Lung (tissue), 12 donors: ENCODE measurements around the gene C6orf132. TPM values are rescaled to one million over a fixed set of nuclear protein-coding genes. Genes with fewer than 3 reads are reported as not detected.
A peak's percentile ranks its signal among the peaks of the same experiment; 100 is the strongest.

Experiments
- ATAC-seq: fragments of 200-7000 bp; cut with Tn5 transposase; one replicate; pipeline ENCODE4 v1.9.1; 2020; ENCODE audit warnings: moderate number of reproducible peaks; ENCODE audit not compliant: insufficient read depth, low FRiP score
- DNase-seq, 3 donors: peaks; one replicate each; pipeline ENCODE4 v3.0.0-alpha.2; 2013 to 2017
- H3K27ac ChIP-seq, 2 donors: one replicate each; pipeline ENCODE4 v1.5.1; 2013; ENCODE audit warnings: mild to moderate bottlenecking in 2 of 2, moderate library complexity in 2 of 2, control low read depth in 1 of 2, inconsistent platforms in 1 of 2, low read depth in 1 of 2, low read length in 1 of 2
- H3K27me3 ChIP-seq, 3 donors: one replicate each; pipeline ENCODE4 v1.5.1; 2013; ENCODE audit warnings: low read length in 2 of 3; ENCODE audit not compliant: control insufficient read depth in 3 of 3, insufficient read depth in 3 of 3
- H3K36me3 ChIP-seq, 4 donors: one replicate each; pipeline ENCODE4 v1.5.1; 2013; ENCODE audit warnings: low read length in 4 of 4, mild to moderate bottlenecking in 1 of 4, moderate library complexity in 1 of 4; ENCODE audit not compliant: control insufficient read depth in 4 of 4, insufficient read depth in 4 of 4
- H3K4me1 ChIP-seq, 5 donors: one replicate each; pipeline ENCODE4 v1.5.1; 2013; ENCODE audit warnings: low read length in 5 of 5, mild to moderate bottlenecking in 2 of 5, moderate library complexity in 1 of 5; ENCODE audit not compliant: control insufficient read depth in 5 of 5, insufficient read depth in 5 of 5
- H3K4me3 ChIP-seq: one replicate; pipeline ENCODE4 v1.5.1; 2013; ENCODE audit warnings: mild to moderate bottlenecking, control low read depth, moderate library complexity
- H3K9ac ChIP-seq, 2 donors: one replicate each; pipeline ENCODE4 v1.5.1; 2013; ENCODE audit warnings: low read length in 2 of 2, control low read depth in 1 of 2; ENCODE audit not compliant: insufficient read depth in 1 of 2
- H3K9me3 ChIP-seq, 4 donors: one replicate each; pipeline ENCODE4 v1.5.1; 2013; ENCODE audit warnings: low read length in 3 of 4, mild to moderate bottlenecking in 1 of 4, moderate library complexity in 1 of 4; ENCODE audit not compliant: control insufficient read depth in 4 of 4, insufficient read depth in 3 of 4
- CTCF ChIP-seq: IDR thresholded peaks from 2 replicates; pipeline ENCODE4 v1.5.1; 2012; ENCODE audit warnings: mild to moderate bottlenecking; ENCODE audit errors: control extremely low read depth, extremely low read depth
- WGBS, 2 donors: extraction: QIAGEN DNeasy Blood & Tissue Kit; methylation state at CpG; one replicate each; pipeline ENCODE4 v1.1.7; 2013; 5-methylcytosine and 5-hydroxymethylcytosine counted together
- polyA plus RNA-seq, 2 donors: library from polyadenylated mRNA; stranded (reverse); fragments of 200-250 nt; gene quantifications; one replicate each; pipeline ENCODE4 v1.2.1, GENCODE V29; 2013
- total RNA-seq, 2 donors: library from RNA; depleted of rRNA in 1 of 2; stranded (reverse); fragments of >200 nt in 1 of 2; gene quantifications; one replicate each; pipeline ENCODE4 v1.2.1, GENCODE V29; 2014 to 2021
- donor health status: control.
- donor health status: control.
- donor health status: Bipolar disorder and iron deficiency.
- donor health status: healthy.
- donor health status: DM: yes; HTN: yes; CAD: no.

Gene C6orf132
- total and polyA plus RNA-seq, 4 donors, result 5.9 to 33.1 (median 18.7) TPM

- DNase-seq (no peak), ATAC-seq (no peak)
- Histone ChIP-seq H3K4me3 (no peak overlapping the region), H3K36me3 (peaks cover 0 to 2% (median 0%) of the 10 kb centered on the region in 4 donors), H3K9me3 (no peaks in the 10 kb centered on the region), H3K4me1 (peaks cover 0 to 4% (median 2%) of the 10 kb centered on the region in 5 donors), H3K27me3 (no peaks in the 10 kb centered on the region), H3K9ac (no peak overlapping the region), H3K27ac (no peak overlapping the region)
- TF ChIP-seq CTCF, result no peak
- WGBS, 2 donors, result 93 to 97% methylated on average over 10 of the region's 10 CpGs
Observed at GRCh38 chr6:42090819-42091717, 51.4 kb downstream of the C6orf132 start.

- peaks cover 0 to 7% (median 5%) of the 10 kb centered on the region in 5 donors for H3K4me1 ChIP-seq
- ATAC-seq (no peak), DNase-seq (no peak)
- peak overlapping the region in 1 of 2 donors; percentile 48 for H3K27ac ChIP-seq
- no peak for TF ChIP-seq CTCF
- H3K4me3 ChIP-seq, result no peak overlapping the region
- 82 to 89% methylated on average over 7 of the region's 7 CpGs for WGBS, 2 donors
- H3K27me3 ChIP-seq, result no peaks in the 10 kb centered on the region
- H3K36me3 ChIP-seq, result peaks cover 0 to 2% (median under 1%) of the 10 kb centered on the region in 4 donors
- H3K9ac ChIP-seq, result no peak overlapping the region
- H3K9me3 ChIP-seq, result no peaks in the 10 kb centered on the region
Observed at GRCh38 chr6:42088101-42088591, 54.3 kb downstream of the C6orf132 start.

GRCh38 chr6:42086046-42087035 is 56.1 kb downstream of the C6orf132 start:
- 79 to 88% methylated on average over 22 of the region's 22 CpGs for WGBS, 2 donors
- no peaks in the 10 kb centered on the region for H3K9me3 ChIP-seq
- no peak overlapping the region for H3K9ac ChIP-seq
- no peaks in the 10 kb centered on the region for H3K27me3 ChIP-seq
- ATAC-seq (no peak), DNase-seq (peak in 2 of 3 donors; percentile 15 to 47)
- H3K27ac ChIP-seq, result peak overlapping the region in 1 of 2 donors; percentile 11
- no peak for TF ChIP-seq CTCF
- no peak overlapping the region for H3K4me3 ChIP-seq
- peaks cover 0 to 7% (median 5%) of the 10 kb centered on the region in 5 donors for H3K4me1 ChIP-seq
- peaks cover 0 to 2% (median under 1%) of the 10 kb centered on the region in 4 donors for H3K36me3 ChIP-seq
